SK-N-MC (cell line): ENCODE data around the gene FLCN.

Source experiments
- EZH2 ChIP-seq: fragments of 200-600 bp; sonication (generic); IDR thresholded peaks from one replicate; pipeline ENCODE4 v1.6.1; 2017; ENCODE audit warnings: antibody characterized with exemption
- POLR2AphosphoS5 ChIP-seq: IDR thresholded peaks from 2 replicates; pipeline ENCODE4 v1.6.1; 2012; ENCODE audit warnings: mild to moderate bottlenecking, low read depth, low read length, borderline replicate concordance

- TF ChIP-seq POLR2AphosphoS5, result no peak
- no peak for TF ChIP-seq EZH2
Observed at GRCh38 chr17:17221329-17221728, 15.6 kb downstream of the FLCN start.
